Left ventricle myocardium inferior (tissue), 1 donor: Measurements from ENCODE around the gene BICDL1. TPM values are rescaled to one million over a fixed set of nuclear protein-coding genes. Genes with fewer than 3 reads are reported as not detected.

Source experiments
- DNase-seq: peaks from one replicate; pipeline ENCODE4 v3.0.0-alpha.2; 2020
- H3K27ac ChIP-seq: fragments of 200-600 bp; replicated peaks from 2 replicates; pipeline ENCODE4 v1.8.0; 2021
- H3K27me3 ChIP-seq: fragments of 200-600 bp; 2 replicates; pipeline ENCODE4 v1.8.0; 2021; ENCODE audit warnings: low read depth
- H3K36me3 ChIP-seq: fragments of 200-600 bp; 2 replicates; pipeline ENCODE4 v1.8.0; 2021
- H3K4me1 ChIP-seq: fragments of 200-600 bp; 2 replicates; pipeline ENCODE4 v1.8.0; 2021
- H3K4me3 ChIP-seq: fragments of 200-600 bp; 2 replicates; pipeline ENCODE4 v1.8.0; 2021; ENCODE audit warnings: mild to moderate bottlenecking, moderate library complexity
- H3K9me3 ChIP-seq: fragments of 200-600 bp; replicated peaks from 2 replicates; pipeline ENCODE4 v1.8.0; 2021
- intact Hi-C: fragments of 100-400 bp; cut with micrococcal nuclease; formaldehyde crosslinking; loops from one replicate; pipeline ENCODE4 v1.11.0; 2022
- total RNA-seq: library from RNA; stranded (reverse); fragmentation: NEBNext Ultra II Directional; extraction: Animal tissue kit (Norgen Biotek cat#: 25700); gene quantifications from one replicate; pipeline ENCODE4 v1.2.1, GENCODE V29; 2021
- TF ChIP-seq, protein P1 (sequence below): fragments of 200-600 bp; IDR thresholded peaks from 2 replicates; pipeline ENCODE4 v1.8.0; 2021; ENCODE audit warnings: antibody characterized with exemption, mild to moderate bottlenecking, borderline replicate concordance
- donor health status: DM: no; HTN: yes; CAD: no; lungs with severe emphysema.

BICDL1 gene
- total RNA-seq, 1 donor from 2014 or later, result 0.08 TPM

DNA sequence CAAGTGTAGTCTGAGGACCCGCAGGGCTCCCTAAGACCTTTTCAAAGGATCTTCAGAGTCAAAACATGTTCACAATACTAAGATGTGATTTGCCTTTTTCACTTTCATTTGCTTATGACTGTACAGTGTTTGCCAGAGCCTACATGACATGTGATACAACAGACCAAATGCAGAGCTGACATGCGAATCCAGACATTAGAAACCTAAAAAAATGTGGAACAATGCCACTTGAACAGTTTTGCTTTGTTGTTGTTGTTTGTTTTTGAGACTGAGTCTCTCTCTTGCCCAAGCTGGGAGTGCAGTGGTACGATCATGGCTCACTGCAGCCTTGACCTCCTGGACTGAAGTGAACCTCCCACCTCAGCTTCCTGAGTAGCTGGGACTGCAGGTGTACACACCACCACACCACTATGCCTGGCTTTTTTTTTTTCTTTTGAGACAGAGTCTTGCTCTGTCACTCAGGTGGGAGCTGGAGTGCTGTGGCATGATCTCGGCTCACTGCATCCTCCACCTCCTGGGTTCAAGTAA lies 132.8 kb downstream of the BICDL1 start:
- Histone ChIP-seq H3K4me1 (peaks cover 39% of the 10 kb centered on the region), H3K27ac (no peak overlapping the region), H3K9me3 (no peaks in the 10 kb centered on the region), H3K4me3 (no peak overlapping the region), H3K27me3 (no peaks in the 10 kb centered on the region), H3K36me3 (peaks cover 12% of the 10 kb centered on the region)
- intact Hi-C loops, result no loop called here
- no peak for DNase-seq
- TF ChIP-seq, protein P1, sequence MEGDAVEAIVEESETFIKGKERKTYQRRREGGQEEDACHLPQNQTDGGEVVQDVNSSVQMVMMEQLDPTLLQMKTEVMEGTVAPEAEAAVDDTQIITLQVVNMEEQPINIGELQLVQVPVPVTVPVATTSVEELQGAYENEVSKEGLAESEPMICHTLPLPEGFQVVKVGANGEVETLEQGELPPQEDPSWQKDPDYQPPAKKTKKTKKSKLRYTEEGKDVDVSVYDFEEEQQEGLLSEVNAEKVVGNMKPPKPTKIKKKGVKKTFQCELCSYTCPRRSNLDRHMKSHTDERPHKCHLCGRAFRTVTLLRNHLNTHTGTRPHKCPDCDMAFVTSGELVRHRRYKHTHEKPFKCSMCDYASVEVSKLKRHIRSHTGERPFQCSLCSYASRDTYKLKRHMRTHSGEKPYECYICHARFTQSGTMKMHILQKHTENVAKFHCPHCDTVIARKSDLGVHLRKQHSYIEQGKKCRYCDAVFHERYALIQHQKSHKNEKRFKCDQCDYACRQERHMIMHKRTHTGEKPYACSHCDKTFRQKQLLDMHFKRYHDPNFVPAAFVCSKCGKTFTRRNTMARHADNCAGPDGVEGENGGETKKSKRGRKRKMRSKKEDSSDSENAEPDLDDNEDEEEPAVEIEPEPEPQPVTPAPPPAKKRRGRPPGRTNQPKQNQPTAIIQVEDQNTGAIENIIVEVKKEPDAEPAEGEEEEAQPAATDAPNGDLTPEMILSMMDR, result no peak

DNA sequence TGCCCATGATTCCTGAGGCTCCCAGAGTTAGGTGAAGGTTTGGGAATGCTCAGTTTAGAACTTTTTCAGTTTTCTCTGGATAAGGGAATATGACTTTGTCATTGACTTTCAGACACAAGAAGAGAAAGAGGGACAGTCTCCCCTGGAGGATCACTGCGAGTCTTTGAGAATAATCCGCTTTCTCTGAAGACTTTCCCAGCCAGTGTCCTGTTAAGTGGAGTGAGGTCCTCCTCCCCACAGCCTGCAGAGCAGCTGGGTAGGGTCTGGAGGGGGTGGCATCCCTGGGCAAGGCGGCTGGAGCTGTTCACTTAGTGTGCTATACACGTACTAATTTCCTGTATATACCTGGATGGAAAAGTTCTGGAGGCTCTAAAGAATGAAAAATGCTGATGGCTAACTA lies 136.0 kb downstream of the BICDL1 start:
- no peaks in the 10 kb centered on the region for H3K27me3 ChIP-seq
- peaks cover 44% of the 10 kb centered on the region for H3K36me3 ChIP-seq
- H3K27ac ChIP-seq, result no peak overlapping the region
- intact Hi-C loops, result no loop called here
- no peak overlapping the region for H3K4me3 ChIP-seq
- no peaks in the 10 kb centered on the region for H3K9me3 ChIP-seq
- H3K4me1 ChIP-seq, result peaks cover 24% of the 10 kb centered on the region
- no peak for DNase-seq
- TF ChIP-seq, protein P1, result no peak

DNA sequence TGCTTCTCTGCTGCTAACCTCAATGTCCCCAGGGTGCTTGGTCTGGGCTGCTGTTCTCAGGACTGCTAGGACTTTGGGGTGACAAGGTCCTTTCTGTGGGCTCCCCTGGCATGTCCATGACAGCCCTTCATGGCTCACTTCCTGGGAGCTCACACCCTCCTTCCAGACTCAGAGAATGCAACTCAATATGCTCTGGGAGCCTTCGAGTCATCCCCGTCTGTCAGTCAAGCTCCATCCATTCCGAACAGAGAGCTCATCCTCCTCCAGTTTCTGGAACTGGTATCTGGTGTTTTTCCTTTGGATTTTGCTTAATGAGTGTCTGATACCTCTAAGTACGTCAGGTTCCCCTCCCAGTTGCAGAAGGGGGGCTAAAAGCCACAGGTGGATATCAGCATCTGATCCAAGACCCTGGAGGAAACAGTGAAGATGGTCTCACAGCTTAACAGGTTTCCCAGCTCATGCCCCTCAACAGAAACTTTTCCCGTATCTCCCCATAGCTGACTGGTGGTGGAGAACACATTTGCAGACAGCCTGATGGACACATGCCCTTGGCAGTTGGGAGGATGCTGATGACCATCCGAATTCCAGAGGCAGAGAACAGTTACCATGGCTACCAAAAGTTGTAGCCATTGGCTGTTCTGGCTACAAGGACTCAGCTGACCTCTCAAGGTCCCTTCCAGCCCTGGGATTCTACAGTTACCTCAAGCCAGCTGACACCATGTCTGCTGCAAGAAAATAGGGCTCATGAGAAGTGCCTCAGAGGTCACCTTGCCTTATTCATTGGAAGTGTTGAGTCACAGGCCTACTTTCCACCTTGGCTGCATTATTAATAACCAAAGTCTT lies 137.0 kb downstream of the BICDL1 start:
- peaks cover 54% of the 10 kb centered on the region for H3K36me3 ChIP-seq
- TF ChIP-seq, protein P1, result no peak
- H3K4me3 ChIP-seq, result no peak overlapping the region
- H3K27ac ChIP-seq, result peak overlapping the region; percentile 29
- H3K9me3 ChIP-seq, result no peaks in the 10 kb centered on the region
- peaks cover 31% of the 10 kb centered on the region for H3K4me1 ChIP-seq
- H3K27me3 ChIP-seq, result no peaks in the 10 kb centered on the region
- DNase-seq, result no peak
- intact Hi-C loops, result no loop called here

DNA sequence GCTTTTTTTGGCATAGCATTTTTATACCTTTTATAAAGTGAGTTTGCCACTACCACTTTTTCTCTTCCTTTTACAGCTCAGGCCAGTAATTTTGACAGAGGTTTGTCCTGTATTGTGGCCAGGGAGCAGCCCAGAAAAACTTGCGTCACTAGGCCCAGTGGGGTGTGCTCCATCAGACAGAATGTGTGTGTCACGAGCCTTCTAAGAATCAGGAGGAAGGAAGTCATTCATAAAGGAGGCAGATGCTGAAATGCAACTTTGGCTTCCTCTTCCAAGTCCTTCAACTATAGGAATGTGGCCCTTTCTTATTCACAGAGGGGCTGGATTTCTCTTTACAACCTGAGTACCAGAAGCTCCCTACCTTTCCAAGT lies 137.6 kb downstream of the BICDL1 start:
- intact Hi-C loops, result no loop called here

DNA sequence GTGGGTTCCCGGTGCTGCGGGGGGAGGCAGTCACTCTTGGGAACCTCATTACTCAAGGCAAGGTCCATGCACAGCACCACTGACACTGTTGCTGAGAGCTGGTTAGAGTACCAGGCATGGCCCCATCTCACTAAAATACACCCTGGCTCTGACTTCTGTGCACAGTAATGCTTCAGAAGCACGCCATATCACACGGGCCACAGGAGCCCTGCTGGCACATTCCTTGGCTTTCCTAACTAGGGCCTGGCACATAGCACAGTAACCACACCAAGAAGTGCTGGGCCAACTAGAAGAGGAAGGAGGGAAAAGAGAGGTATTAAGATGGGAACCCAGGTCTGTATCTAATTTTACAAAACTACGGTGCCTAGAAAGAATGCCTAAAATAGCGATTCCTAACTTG lies 141.0 kb downstream of the BICDL1 start:
- Histone ChIP-seq H3K4me1 (peaks cover 56% of the 10 kb centered on the region), H3K4me3 (no peak overlapping the region), H3K27me3 (no peaks in the 10 kb centered on the region), H3K9me3 (no peaks in the 10 kb centered on the region), H3K36me3 (peaks cover 94% of the 10 kb centered on the region), H3K27ac (peak overlapping the region; percentile 44)
- intact Hi-C loops, result no loop called here
- TF ChIP-seq, protein P1, result no peak
- DNase-seq, result peak; percentile 30

More for the DNA sequence above, 137.6 kb downstream of the BICDL1 start:
- Histone ChIP-seq H3K36me3 (peaks cover 60% of the 10 kb centered on the region), H3K4me1 (peaks cover 34% of the 10 kb centered on the region), H3K27ac (peak overlapping the region; percentile 48), H3K9me3 (no peaks in the 10 kb centered on the region), H3K27me3 (no peaks in the 10 kb centered on the region), H3K4me3 (no peak overlapping the region)
- DNase-seq, result no peak
- TF ChIP-seq, protein P1, result no peak
